LNCAP (cell line): Measurements from ENCODE around the gene IL17F.

Experiments
- TF ChIP-seq, protein P1 (sequence below): fragments of 450-650 bp; IDR thresholded peaks from 2 replicates; pipeline ENCODE4 v1.5.1; 2017; ENCODE audit warnings: mild to moderate bottlenecking

IL17F gene

GRCh38 chr6:52260634-52261033, 16.3 kb upstream of the IL17F start:
- TF ChIP-seq, protein P1, sequence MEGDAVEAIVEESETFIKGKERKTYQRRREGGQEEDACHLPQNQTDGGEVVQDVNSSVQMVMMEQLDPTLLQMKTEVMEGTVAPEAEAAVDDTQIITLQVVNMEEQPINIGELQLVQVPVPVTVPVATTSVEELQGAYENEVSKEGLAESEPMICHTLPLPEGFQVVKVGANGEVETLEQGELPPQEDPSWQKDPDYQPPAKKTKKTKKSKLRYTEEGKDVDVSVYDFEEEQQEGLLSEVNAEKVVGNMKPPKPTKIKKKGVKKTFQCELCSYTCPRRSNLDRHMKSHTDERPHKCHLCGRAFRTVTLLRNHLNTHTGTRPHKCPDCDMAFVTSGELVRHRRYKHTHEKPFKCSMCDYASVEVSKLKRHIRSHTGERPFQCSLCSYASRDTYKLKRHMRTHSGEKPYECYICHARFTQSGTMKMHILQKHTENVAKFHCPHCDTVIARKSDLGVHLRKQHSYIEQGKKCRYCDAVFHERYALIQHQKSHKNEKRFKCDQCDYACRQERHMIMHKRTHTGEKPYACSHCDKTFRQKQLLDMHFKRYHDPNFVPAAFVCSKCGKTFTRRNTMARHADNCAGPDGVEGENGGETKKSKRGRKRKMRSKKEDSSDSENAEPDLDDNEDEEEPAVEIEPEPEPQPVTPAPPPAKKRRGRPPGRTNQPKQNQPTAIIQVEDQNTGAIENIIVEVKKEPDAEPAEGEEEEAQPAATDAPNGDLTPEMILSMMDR: no peak

DNA sequence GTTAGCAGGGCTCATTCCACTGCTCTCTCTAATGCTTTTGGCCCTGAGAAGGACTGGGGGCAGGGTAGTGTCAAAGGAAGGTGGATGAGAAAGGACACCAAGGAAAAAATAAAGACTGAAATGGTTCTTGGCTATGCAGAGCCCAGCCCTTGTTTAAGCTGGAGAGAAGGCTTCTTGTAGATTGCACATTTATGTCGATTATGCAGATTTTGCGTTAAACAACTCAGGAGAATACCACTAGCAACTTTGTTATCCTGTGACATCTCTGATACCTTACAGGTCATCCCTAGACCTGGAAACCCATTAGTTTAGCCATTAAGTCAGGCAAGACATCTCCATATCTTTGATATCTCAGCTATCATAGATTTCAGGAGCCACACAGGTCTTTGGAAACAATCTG, 11.1 kb upstream of the IL17F start:
- TF ChIP-seq, protein P1: no peak

- TF ChIP-seq, protein P1: no peak
Observed at GRCh38 chr6:52254731-52255378, 10.6 kb upstream of the IL17F start.

DNA sequence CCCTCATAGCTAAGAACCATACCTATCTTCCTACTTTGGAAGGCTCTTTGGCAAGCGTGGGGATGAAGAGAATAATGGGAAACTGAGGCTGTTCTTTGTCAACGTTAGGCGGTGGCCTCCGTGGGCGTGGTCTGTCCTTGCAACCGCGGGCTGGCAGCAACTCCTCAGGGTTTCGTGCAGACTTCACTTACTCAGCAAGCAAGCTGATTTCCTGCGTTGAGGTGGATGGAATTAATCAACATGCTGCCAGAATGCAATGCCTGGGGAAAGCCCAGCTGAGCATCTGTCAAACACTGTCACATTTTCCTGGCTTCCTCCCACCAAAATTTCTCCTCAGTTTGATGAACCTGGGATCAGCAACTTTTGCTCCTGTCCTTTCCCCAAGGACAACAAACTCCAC, 9.2 kb upstream of the IL17F start:
- TF ChIP-seq, protein P1: no peak

DNA sequence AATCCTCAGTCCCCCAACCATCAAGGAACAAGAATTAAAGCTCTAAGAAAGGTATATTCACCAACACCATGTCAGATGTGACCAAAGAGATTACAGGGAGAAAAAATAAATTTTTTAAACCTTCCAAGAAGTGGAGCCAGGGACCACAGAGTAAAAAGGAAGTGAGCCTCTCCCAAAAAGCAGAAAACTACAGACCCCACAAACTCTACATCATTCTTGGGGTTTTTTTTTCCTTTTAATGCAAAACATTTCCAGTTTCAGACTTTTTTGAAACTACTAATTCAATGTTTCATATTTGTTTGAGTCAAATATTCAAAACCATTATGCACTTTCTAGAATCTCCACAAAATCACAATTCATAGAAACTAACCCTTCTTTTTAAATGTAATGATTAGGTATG, 6.8 kb upstream of the IL17F start:
- TF ChIP-seq, protein P1: no peak

GRCh38 chr6:52249078-52249477, 4.8 kb upstream of the IL17F start:
- TF ChIP-seq, protein P1: no peak

DNA sequence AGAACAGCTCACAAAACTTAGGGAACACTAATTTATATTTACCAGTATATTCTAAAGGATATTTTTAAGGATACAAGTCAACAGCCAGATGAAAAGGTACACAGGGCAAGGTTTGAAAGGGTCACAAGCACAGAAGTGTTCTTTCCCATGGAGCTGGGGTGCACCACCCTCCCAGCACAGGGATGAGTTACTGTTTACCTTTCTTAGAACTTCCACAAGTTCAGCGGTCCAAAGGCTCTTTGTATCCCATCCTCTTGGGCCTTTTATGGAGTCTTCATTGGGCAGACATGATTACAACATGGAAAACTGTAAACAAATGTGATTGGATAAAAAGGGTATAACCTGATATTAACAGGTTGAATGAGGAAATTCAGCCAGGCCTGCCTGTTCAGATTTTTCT, 1.1 kb upstream of the IL17F start:
- TF ChIP-seq, protein P1: no peak
